Hematopoietic multipotent progenitor cell treated with erythropoietin and hydrocortisone succinate and interleukin-3 and kit ligand, for 8 days (in vitro differentiated cells): Measurements from ENCODE around the gene WDR91.
A peak's percentile ranks its signal among the peaks of the same experiment; 100 is the strongest.
"Not testable (repeated sequence)": the region's sequence is repeated elsewhere in the genome, so short reads cannot be mapped to it uniquely, and the experiment has no call there.

Experiments used
- DNase-seq: peaks from one replicate; pipeline ENCODE4 v3.0.0-alpha.2; 2015

WDR91 gene

DNA sequence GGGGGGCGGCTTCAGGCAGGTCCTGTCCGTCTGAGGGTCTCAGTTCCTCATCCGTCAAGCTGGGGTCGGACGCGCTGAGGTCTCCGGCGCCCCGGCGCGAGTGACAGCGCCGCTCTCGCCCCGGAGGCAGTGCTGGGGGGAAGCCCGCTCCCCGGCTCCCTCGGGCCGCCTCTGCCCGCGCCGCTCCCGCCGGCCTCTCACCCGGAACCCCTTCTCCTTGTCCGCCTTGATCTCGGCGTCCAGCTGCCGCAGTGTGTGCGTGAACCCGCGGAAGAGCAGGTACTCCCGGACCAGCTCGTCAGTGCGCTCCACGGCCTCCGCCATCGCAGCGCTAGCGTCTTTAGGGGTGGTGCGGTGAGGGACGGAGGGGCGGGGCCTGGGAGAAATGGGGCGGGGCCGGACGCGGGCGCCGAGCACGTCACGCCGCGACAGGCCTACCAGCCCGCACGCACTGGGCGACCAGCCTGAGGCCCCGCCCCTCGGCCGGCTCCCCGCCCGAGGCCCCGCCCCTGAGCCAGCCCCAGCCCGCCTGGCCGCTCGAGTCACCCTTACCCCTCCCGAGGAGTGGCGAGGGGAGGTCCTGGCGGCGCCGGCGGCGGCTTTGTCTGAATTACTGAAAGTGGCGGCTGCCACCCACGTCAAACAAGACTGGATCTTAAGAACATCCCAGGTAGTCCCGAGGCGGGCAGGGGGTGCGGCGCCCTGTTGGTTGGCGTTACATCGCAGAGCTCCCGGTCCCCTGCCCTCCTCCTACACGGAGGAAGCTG, at the start of gene WDR91:
Gene WDR91 (minus strand): TSS at position 348 of the 767 bp plus-strand sequence. CDS start 24 bp downstream, at position 324.
- peak; percentile 89 for DNase-seq

DNA sequence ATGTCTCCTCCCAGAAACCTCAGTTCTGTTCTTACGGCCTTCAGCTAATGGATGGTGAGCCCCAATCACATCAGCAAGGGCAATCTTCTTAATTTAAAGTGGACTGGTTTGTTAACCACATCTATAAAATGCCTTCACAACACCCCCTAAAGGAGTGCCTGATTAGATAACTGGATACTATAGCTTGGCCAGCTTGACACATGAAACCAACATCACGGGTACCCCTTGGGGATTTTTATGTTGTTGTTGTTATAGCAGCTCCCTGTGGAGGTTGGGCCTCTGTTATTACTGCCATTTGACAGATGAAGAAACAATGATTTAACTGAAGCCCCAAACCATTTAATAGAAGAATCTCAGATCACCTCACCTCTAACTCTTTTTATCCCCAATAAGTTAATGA, 49.1 kb upstream of the WDR91 start:
- DNase-seq = no peak

DNA sequence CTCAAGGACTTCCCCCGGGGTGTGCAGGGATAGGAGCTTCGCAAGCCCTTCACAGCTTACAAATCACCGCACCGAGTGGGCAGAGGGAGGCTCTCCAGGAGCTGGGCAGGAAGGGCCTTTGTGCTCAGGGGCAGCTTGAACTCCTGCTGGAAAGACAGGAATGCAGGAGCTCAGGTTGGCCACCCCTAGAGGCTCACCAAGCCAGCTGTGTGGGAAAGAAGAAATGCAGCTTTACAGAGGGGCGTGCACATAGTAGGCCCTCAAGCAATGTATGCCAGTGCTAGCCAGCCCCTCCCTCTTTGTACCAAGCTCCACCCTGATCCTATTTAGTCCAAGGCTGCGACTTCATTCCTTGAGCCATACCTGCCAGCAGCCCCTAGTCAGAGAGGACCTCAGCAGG, 48.4 kb upstream of the WDR91 start:
- DNase-seq = no peak

DNA sequence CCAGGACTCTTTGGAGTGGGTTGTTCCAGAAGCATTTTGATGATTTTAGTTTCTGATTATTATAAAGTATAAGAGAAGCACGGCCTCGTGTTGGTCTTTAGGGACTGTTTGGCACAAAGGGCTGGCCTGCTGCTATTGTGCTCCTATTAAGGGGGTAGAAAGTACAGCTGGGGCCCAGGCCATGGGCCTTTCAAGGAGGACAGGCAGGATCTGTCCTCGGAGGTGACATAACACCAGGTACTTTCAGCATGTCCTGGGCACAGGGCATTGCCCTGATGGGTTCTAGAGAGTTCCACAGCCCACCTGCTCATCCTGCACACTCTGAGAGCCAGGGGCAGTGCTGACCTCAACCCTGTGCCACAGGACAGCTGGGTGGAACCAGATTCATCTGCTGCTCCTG, 47.3 kb upstream of the WDR91 start:
- no peak for DNase-seq

GRCh38 chr7:135257790-135258189, 46.5 kb upstream of the WDR91 start:
- DNase-seq = no peak

- no peak for DNase-seq
Measured at GRCh38 chr7:135253851-135254771, 42.8 kb upstream of the WDR91 start.

DNA sequence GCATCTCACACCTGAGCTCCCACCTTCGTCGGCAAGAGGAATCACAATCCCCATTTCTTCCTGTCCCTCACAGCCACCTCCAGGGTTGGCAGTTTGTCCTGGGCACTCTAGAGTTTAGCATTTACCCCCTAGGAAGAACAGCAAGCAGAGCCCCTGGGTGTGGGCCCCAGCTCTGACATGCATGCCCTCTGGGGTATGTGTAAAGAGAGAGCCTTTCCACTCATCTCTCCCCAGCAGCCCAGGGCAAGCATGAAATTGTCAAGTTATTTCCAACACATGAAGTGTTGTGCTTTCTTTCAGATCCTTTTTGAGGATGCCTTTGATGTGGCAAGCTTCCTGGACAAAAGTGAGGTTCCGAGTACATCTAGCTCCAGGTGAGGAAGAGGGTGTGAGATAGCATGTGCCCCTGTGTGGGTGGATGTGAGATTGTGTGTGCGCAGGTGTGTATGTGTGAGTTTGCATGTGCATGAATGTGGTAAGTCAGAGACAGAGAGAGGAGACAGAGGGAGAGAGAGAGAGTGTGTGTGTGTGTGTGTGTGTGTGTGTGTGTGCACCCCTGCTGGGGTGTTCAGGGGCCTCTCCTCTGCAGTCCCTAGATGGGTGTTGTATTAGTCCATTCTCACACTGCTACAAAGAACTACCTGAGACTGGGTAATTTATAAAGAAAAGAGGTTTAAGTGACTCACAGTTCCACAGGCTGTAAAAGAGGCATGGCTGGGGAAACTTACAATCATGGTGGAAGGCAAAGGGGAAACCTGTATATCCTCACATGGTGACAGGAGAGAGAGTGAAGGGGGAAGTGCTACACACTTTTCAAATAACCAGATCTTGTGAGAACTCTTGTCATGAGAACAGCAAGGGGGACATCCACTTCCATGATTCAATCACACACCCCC, 40.4 kb upstream of the WDR91 start:
- no peak for DNase-seq

DNA sequence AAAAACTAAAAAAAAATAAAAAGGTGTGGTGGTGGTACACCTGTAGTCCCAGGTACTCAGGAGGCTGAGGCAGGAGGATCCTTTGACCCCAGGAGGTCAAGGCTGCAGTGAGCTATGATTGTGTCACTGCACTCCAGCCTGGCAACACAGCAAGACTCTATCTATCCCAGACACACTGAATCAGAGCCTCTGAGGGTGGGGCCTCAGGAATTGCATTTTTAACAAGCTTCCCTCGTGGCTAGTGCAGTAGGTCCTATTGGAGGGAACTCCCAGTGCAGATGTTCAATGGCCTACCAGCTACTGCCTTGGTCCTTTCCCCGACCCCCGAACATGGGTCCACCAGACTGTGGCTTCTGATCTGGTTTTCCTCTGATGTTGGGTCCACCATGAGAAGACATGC, 37.2 kb upstream of the WDR91 start:
- DNase-seq = no peak

DNA sequence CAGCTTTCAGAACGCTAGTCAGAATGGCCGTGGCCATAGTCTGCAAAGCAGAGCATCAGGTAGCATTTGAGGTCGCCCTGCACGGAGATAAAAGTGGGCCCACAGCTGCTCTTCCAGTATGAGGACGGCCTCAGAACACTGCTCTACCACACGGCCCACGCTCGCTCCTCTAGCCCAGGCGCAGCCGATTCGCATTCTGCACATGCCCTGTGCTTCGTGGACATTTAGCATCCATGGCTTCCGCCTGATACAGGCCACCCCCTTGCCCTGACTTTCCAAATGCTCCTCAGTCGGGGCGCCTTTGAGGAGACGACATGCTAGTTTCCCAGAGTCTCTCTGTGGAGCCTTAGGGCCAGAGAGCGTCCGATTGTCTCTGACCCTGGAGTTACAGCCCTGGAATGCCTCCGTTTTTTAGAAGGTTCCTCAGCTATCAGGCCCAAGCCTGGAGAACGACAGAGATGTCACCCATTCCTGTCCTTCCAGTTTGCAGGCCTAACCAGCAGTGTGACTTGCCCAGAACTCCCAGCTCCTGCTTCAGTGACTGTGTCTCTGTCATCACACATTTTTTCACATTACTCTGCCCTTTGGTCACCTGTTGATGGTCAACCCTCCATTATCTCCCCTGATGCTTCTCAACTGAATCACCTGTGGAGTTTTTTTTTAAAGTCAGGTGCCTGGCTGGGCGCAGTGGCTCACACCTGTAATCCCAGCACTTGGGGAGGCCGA, 36.6 kb upstream of the WDR91 start:
- no peak for DNase-seq

DNA sequence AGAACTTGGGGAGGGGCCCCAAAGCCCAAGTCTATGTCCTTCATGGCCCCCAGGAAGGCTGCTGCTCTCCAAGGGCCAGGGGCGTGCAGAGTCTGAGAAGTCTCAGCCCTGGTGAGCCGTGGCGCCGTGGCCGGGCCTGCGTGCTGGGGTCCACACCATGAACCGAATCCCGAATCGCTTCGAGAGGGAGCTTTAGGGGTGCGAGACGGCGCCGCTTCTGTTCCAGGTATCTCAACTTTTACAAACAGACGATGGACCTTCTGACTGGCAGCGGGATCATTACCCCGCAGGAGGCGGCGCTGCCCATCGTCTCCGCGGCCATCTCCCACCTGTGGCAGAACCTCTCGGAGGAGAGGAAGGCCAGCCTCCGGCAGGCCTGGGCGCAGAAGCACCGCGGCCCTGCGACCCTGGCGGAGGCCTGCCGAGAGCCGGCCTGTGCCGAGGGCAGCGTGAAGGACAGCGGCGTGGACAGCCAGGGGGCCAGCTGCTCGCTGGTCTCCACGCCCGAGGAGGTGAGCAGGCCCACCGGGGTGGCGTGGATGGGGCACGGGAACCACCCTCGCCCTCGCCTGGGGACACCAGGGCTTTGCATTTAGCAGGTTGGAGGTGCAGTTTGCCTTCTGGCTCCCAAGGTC, 35.0 kb upstream of the WDR91 start:
- no peak for DNase-seq

DNA sequence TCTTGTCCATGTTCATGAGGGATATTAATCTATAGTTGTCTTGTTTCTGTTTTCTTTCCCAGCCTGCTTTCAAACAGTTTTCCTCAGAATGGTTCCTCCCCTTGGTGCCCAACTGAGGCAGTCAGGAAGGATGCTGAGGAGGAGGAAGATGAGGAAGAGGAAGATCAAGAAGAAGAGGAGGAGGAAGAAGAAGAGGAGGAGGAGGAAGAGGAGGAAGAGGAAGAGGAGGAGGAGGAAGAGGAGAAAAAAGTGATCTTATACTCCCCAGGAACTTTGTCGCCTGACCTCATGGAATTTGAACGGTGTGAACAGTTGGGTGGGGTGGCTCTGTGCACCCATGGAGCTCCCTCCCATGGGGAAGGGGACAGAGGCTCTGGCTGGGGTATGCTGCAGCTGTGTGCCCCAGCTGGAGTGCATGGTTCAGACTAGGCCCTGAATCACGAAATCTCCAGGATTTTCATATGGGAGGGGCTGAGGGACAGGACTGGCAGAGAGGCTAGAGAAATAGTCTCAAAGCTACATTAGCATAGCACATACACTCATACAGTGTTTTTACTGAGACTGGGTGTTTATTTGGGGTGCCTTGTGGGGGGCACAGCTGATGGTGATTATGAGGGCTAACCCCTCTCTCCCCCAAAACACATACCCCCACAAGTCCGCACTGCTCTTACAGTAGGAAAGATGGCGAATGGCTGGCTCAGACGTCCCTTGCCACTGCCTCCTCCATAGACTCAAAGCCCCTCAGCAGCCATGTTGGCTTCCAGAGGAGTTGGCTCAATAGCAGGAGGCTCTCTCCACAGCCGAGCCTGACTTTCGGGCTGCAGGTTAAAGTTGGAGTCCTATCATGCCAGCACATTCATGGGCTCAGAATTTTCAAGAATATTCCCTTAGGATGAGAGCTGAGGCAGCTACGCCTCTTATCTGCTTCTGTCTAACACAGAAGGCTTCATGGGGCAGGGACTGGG, 34.2 kb upstream of the WDR91 start:
- no peak for DNase-seq

DNA sequence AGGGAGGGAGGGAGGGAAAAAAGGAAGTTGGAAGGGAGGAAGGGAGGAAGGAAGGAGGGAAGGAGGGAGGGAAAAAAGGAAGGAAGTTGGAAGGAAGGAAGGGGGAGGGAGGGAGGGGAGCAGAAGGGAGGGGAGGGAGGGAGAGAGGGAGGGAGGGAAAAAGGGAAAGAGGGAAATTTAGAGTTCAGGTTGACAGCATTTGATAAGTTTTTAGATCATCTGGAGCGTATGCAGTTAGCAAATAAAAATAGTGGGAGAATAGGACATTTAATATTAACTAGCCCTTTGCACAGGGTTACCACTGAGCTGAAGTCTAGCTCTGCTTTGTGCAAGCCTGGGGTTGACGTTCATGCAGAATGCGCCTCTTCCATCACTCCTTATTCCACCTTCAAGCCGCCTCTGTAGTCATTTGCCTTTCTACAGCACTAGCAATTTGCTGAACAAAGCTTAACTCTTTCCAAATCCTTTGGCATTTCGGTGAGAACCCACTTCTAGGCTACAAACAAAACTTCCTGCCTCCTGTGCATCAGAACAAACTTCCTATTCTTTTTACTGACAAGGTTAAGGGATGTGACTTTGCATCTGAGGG, 30.9 kb upstream of the WDR91 start:
- DNase-seq = no peak

DNA sequence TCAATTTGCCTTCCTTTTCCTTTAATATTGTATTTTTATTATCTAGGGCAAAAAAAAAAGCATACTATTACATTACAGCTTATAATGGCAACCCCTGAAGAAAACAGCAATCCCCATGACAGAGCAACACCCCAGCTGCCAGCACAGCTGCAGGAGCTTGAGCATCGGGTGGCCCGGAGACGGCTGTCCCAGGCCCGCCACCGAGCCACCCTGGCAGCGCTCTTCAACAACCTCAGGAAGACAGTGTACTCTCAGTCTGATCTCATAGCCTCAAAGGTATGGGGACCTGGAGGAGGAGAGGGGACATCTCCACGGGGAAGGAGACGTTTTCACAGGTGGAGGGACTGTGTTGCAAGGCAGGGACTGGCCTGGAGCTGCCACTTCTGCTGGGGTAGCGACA, 29.1 kb upstream of the WDR91 start:
- no peak for DNase-seq

- no peak for DNase-seq
Measured at GRCh38 chr7:135239263-135239662, 27.9 kb upstream of the WDR91 start.

DNA sequence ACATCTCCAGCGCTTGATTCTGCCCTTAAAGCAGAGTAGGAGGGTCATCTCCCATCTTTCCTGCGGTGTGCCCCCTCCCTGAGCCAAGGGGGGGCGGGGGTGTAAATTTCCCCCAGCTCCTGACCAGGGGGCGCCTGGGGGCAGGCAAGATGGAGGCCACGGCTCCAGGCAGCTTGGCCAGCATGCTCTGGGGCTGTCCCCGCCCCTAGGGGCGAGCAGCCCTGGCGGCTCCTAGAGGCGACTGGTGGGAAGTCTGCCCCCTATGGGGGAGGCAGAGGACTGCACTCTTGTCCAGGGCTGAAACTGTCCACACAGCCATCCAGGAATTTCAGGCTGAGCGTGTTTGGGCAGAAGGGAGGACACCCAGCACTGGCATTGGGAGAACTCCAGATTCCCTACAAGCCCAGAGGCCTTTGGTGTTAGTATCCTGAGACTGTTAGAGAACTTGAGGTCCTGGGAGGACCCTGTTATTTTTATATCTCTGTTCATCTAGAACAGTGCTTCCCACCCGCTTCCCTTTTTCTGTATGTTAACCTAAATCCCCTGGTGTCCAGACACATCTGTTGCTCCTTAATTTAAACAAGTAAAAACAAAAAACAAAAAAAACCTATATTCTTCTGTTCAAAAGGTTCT, 26.9 kb upstream of the WDR91 start:
- DNase-seq = peak; percentile 20

DNA sequence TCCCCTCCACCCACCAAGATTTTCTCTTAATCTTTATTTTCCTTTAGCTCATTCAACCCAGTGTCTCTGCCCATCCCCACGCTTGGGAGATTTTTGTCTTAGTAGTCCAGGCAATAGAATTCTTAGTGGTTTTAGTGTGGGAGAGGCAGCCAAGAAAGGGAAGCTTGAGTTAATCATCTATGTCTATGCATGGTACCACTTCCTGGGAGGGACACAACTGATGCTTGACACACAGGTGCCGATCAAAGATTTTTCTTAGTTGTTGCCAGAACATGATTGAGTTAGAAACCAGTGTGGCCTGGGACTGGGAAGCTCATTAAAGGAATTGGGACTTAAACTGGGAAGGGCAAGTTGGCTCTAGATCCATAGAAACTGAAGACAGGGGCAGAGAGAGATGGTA, 25.4 kb upstream of the WDR91 start:
- no peak for DNase-seq

- no peak for DNase-seq
Measured at GRCh38 chr7:135235841-135236240, 24.5 kb upstream of the WDR91 start.

DNA sequence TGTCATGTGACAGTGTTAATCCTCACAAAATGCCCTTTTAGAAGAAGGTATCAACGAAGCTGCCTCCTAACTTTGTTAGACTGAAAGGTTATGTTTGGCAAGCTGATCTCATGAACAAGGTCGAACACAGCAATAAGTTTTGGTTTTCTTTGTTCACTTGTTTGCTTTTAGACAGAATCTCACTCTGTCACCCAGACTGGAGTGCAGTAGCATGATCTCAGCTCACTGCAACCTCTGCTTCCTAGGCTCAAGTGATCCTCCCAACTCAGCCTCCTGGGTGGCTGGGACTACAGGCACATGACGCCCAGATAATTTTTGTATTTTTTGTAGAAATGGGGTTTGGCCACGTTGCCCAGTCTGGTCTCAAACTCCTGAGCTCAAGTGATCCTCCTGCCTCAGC, 23.4 kb upstream of the WDR91 start:
- DNase-seq = no peak

DNA sequence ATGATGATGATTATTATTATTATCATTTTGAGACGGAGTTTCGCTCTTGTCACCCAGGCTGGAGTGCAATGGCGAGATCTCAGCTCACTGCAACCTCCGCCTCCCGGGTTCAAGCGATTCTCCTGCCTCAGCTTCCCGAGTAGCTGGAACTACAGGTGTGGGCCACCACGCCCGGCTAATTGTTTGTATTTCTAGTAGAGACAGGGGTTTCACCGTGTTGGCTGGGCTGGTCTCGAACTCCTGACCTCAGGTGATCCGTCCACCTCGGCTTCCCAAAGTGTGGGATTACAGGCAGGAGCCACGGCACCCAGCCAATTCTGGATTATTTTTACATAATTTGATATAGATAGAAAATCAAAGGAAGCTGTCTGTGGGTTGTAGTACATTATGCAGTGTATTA, 22.8 kb upstream of the WDR91 start:
- DNase-seq = not testable (repeated sequence)

- no peak for DNase-seq
Measured at GRCh38 chr7:135233570-135233969, 22.2 kb upstream of the WDR91 start, which contains the start of gene STRA8. STRA8 (plus strand) TSS chr7:135233838; CDS start chr7:135240525, 6,687 bp downstream.
